Osteocyte (in vitro differentiated cells): ENCODE results near the gene TIMM44. TPM values are rescaled to one million over a fixed set of nuclear protein-coding genes. Genes with fewer than 3 reads are reported as not detected.
"Not testable (repeated sequence)": the region's sequence is repeated elsewhere in the genome, so short reads cannot be mapped to it uniquely, and the experiment has no call there.

ENCODE experiments used
- DNase-seq: peaks from one replicate; pipeline ENCODE4 v3.0.0; 2021; ENCODE audit warnings: mixed read lengths; ENCODE audit not compliant: unreplicated experiment; ENCODE audit errors: extremely low spot score
- H3K27ac Mint-ChIP-seq: one replicate; pipeline ENCODE4 v1.8.0; 2021; ENCODE audit warnings: mild to moderate bottlenecking, mixed read lengths; ENCODE audit not compliant: unreplicated experiment
- H3K27me3 Mint-ChIP-seq: one replicate; pipeline ENCODE4 v1.8.0; 2021; ENCODE audit warnings: mixed read lengths; ENCODE audit not compliant: unreplicated experiment
- H3K36me3 Mint-ChIP-seq: one replicate; pipeline ENCODE4 v1.8.0; 2021; ENCODE audit warnings: mixed read lengths; ENCODE audit not compliant: unreplicated experiment
- H3K4me1 Mint-ChIP-seq: one replicate; pipeline ENCODE4 v1.8.0; 2021; ENCODE audit warnings: mixed read lengths; ENCODE audit not compliant: unreplicated experiment
- H3K4me3 Mint-ChIP-seq: one replicate; pipeline ENCODE4 v1.8.0; 2021; ENCODE audit warnings: mild to moderate bottlenecking, moderate library complexity, mixed read lengths; ENCODE audit not compliant: unreplicated experiment
- H3K9me3 Mint-ChIP-seq: one replicate; pipeline ENCODE4 v1.8.0; 2021; ENCODE audit warnings: mixed read lengths; ENCODE audit not compliant: unreplicated experiment
- CTCF ChIP-seq: fragments of 200-600 bp; sonication (generic); IDR thresholded peaks from 2 replicates; pipeline ENCODE4 v1.5.0; 2021; ENCODE audit warnings: antibody characterized with exemption, mild to moderate bottlenecking, moderate library complexity
- total RNA-seq: library from RNA; stranded (reverse); gene quantifications from 2 replicates; pipeline ENCODE4 v1.2.1, GENCODE V29; 2021

The TIMM44 gene
- total RNA-seq, 1 donor from 2014 or later = 73.4 TPM

GRCh38 chr19:7898967-7899366 is 44.5 kb downstream of the TIMM44 start:
- no peak overlapping the region for H3K27ac Mint-ChIP-seq
- H3K36me3 Mint-ChIP-seq = peaks cover 5% of the 10 kb centered on the region
- TF ChIP-seq CTCF = no peak
- H3K4me3 Mint-ChIP-seq = no peak overlapping the region
- peaks cover 8% of the 10 kb centered on the region for H3K4me1 Mint-ChIP-seq
- H3K9me3 Mint-ChIP-seq = no peaks in the 10 kb centered on the region
- no peaks in the 10 kb centered on the region for H3K27me3 Mint-ChIP-seq
- no peak for DNase-seq

- Mint-ChIP-seq H3K4me1 (no peaks in the 10 kb centered on the region), H3K27me3 (no peaks in the 10 kb centered on the region), H3K36me3 (peaks cover 5% of the 10 kb centered on the region), H3K4me3 (no peak overlapping the region), H3K9me3 (no peaks in the 10 kb centered on the region), H3K27ac (no peak overlapping the region)
- no peak for DNase-seq
- no peak for TF ChIP-seq CTCF
Measured at GRCh38 chr19:7897292-7897691, 46.2 kb downstream of the TIMM44 start.

- no peak for DNase-seq
Measured at GRCh38 chr19:7895565-7895964, 47.9 kb downstream of the TIMM44 start.

GRCh38 chr19:7894612-7895309 is 48.7 kb downstream of the TIMM44 start:
- H3K4me1 Mint-ChIP-seq = peaks cover 6% of the 10 kb centered on the region
- H3K27me3 Mint-ChIP-seq = no peaks in the 10 kb centered on the region
- H3K4me3 Mint-ChIP-seq = no peak overlapping the region
- H3K27ac Mint-ChIP-seq = no peak overlapping the region
- no peaks in the 10 kb centered on the region for H3K9me3 Mint-ChIP-seq
- DNase-seq = no peak
- no peak for TF ChIP-seq CTCF
- H3K36me3 Mint-ChIP-seq = peaks cover 5% of the 10 kb centered on the region

More at GRCh38 chr19:7895565-7895964, 47.9 kb downstream of the TIMM44 start:
- no peaks in the 10 kb centered on the region for H3K27me3 Mint-ChIP-seq
- peaks cover 5% of the 10 kb centered on the region for H3K36me3 Mint-ChIP-seq
- no peak overlapping the region for H3K4me3 Mint-ChIP-seq
- no peak for TF ChIP-seq CTCF
- no peaks in the 10 kb centered on the region for H3K9me3 Mint-ChIP-seq
- peaks cover 6% of the 10 kb centered on the region for H3K4me1 Mint-ChIP-seq
- no peak overlapping the region for H3K27ac Mint-ChIP-seq

GRCh38 chr19:7893362-7894101 is 49.9 kb downstream of the TIMM44 start:
- not testable (repeated sequence) for H3K27ac Mint-ChIP-seq, H3K27me3 Mint-ChIP-seq, H3K36me3 Mint-ChIP-seq, DNase-seq, H3K4me3 Mint-ChIP-seq, H3K9me3 Mint-ChIP-seq
- peaks cover 10% of the 10 kb centered on the region for H3K4me1 Mint-ChIP-seq
